ENCODE measurements around the gene IL4I1. TPM values are rescaled to one million over a fixed set of nuclear protein-coding genes. Genes with fewer than 3 reads are reported as not detected.

The IL4I1 gene
- total RNA-seq, 1 experiment from 2014 or later, result 8.2 TPM

GRCh38 chr19:49916839-49917733 lies 20.4 kb upstream of the IL4I1 start:
- Mint-ChIP-seq H3K4me3 (ENCODE audit: low read depth, unreplicated experiment) (no peak overlapping the region), H3K27me3 (ENCODE audit: unreplicated experiment) (no peaks in the 10 kb centered on the region), H3K4me1 (ENCODE audit: low read depth, unreplicated experiment) (peaks cover 8% of the 10 kb centered on the region), H3K36me3 (ENCODE audit: insufficient read depth, unreplicated experiment) (peaks cover 82% of the 10 kb centered on the region), H3K27ac (ENCODE audit: unreplicated experiment) (no peak overlapping the region), H3K9me3 (ENCODE audit: low read depth, unreplicated experiment) (no peaks in the 10 kb centered on the region)
- no TSS peak for BruUV-seq (replicated peaks)
- DNase-seq, result no peak
- intact Hi-C loops (cut with micrococcal nuclease; ENCODE audit: unreplicated experiment), result no loop called here
- CTCF ChIA-PET, result no interaction called here
- TF ChIP-seq CTCF (IDR thresholded peaks at IDR 0.05; ENCODE audit: unreplicated experiment), result no peak

DNA sequence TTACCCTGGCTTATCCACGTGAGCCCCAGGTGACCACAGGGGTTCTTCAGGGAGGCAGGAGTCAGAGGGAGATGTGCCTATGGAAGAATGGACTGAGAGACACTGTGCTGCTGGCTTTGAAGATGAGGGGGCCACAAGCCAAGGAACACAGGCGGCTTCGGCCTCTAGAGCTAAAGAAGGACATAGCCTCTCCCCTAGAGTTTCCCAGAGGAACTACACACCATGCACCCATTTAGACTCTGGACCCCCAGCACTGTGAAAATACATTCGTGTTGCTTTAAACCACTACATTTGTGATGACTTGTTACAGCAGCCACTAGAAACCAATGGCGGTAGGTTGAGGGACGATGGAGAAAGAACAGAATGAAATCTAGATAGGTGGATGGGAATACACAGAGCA lies 18.6 kb upstream of the IL4I1 start:
- Mint-ChIP-seq H3K4me1 (ENCODE audit: low read depth, unreplicated experiment) (peaks cover 20% of the 10 kb centered on the region), H3K9me3 (ENCODE audit: low read depth, unreplicated experiment) (no peaks in the 10 kb centered on the region), H3K27ac (ENCODE audit: unreplicated experiment) (peak overlapping the region; percentile 14), H3K27me3 (ENCODE audit: unreplicated experiment) (no peaks in the 10 kb centered on the region), H3K4me3 (ENCODE audit: low read depth, unreplicated experiment) (peak overlapping the region; percentile 11), H3K36me3 (ENCODE audit: insufficient read depth, unreplicated experiment) (peaks cover 76% of the 10 kb centered on the region)
- intact Hi-C loops (cut with micrococcal nuclease; ENCODE audit: unreplicated experiment), result no loop called here
- no peak for TF ChIP-seq CTCF (IDR thresholded peaks at IDR 0.05; ENCODE audit: unreplicated experiment)
- no TSS peak for BruUV-seq (replicated peaks)
- no peak for DNase-seq
- CTCF ChIA-PET, result no interaction called here

- CTCF ChIA-PET, result no interaction called here
- Mint-ChIP-seq H3K4me1 (ENCODE audit: low read depth, unreplicated experiment) (peaks cover 20% of the 10 kb centered on the region), H3K27ac (ENCODE audit: unreplicated experiment) (no peak overlapping the region), H3K9me3 (ENCODE audit: low read depth, unreplicated experiment) (no peaks in the 10 kb centered on the region), H3K36me3 (ENCODE audit: insufficient read depth, unreplicated experiment) (peaks cover 81% of the 10 kb centered on the region), H3K4me3 (ENCODE audit: low read depth, unreplicated experiment) (no peak overlapping the region), H3K27me3 (ENCODE audit: unreplicated experiment) (no peaks in the 10 kb centered on the region)
- BruUV-seq (replicated peaks), result no TSS peak
- intact Hi-C loops (cut with micrococcal nuclease; ENCODE audit: unreplicated experiment), result no loop called here
- TF ChIP-seq CTCF (IDR thresholded peaks at IDR 0.05; ENCODE audit: unreplicated experiment), result no peak
- no peak for DNase-seq
Observed at GRCh38 chr19:49913720-49914119, 17.0 kb upstream of the IL4I1 start.

DNA sequence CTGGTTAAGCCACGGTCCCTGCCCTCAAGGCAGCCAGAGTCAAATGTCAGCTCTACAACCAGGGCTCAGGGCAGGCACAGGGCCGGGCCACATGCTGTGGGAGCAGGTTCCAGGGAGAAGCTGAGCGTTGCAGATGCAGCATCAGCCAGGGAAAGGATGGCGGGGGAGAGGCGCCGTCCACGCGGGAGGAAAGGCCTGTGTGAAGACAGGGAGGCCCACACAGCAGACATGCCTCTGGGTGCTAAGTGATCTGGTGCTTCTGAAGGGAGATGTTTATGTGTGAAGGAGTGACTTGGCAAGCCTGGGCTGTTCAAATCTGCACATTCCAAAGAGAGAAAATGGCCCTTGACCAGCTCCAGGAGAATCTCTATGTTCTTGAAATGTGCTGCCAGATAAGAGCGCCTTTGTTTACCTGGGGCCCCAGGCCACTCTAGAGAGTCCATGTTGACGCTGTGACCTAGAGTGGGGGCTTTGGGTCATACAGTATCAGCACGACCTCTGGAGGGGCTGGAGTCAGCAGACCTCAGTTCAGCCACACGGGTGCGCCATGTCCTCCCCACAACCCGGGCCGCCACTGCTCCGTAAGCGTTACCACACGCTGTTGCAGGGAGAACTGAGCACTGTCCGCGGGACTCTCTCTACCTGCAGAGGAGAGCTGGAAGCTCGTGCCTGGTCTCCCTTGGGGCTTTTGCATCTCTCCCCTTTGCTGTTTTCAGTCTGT lies 16.4 kb upstream of the IL4I1 start:
- Mint-ChIP-seq H3K4me3 (ENCODE audit: low read depth, unreplicated experiment) (no peak overlapping the region), H3K27me3 (ENCODE audit: unreplicated experiment) (no peaks in the 10 kb centered on the region), H3K36me3 (ENCODE audit: insufficient read depth, unreplicated experiment) (peaks cover 82% of the 10 kb centered on the region), H3K9me3 (ENCODE audit: low read depth, unreplicated experiment) (no peaks in the 10 kb centered on the region), H3K4me1 (ENCODE audit: low read depth, unreplicated experiment) (peaks cover 20% of the 10 kb centered on the region), H3K27ac (ENCODE audit: unreplicated experiment) (no peak overlapping the region)
- CTCF ChIA-PET, result no interaction called here
- no peak for DNase-seq
- intact Hi-C loops (cut with micrococcal nuclease; ENCODE audit: unreplicated experiment), result no loop called here
- no TSS peak for BruUV-seq (replicated peaks)
- TF ChIP-seq CTCF (IDR thresholded peaks at IDR 0.05; ENCODE audit: unreplicated experiment), result no peak

Data from Calu3 (cell line).